ENCODE data around the gene ASF1B.

DNA sequence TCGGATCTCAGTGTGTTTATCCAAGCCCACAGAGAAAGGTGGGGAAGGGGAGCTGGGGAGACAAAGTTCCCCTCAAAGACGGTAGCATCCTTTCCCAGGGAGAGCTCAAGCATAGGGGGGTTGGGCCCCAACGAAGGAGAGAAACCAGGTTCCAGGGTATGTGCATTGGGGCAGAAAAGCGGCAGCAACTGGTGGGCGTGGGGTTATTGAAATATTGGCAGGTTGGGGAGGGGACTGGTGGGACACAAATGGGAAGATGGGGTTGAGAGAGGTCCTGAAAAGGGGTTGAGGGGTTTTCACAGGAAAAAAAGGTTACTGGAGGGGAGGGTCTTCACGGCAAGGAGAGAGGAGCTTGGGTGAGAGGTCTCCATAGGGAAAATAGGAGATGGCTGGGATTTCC, 1.0 kb downstream of the ASF1B start:
- TF ChIP-seq, protein P1, sequence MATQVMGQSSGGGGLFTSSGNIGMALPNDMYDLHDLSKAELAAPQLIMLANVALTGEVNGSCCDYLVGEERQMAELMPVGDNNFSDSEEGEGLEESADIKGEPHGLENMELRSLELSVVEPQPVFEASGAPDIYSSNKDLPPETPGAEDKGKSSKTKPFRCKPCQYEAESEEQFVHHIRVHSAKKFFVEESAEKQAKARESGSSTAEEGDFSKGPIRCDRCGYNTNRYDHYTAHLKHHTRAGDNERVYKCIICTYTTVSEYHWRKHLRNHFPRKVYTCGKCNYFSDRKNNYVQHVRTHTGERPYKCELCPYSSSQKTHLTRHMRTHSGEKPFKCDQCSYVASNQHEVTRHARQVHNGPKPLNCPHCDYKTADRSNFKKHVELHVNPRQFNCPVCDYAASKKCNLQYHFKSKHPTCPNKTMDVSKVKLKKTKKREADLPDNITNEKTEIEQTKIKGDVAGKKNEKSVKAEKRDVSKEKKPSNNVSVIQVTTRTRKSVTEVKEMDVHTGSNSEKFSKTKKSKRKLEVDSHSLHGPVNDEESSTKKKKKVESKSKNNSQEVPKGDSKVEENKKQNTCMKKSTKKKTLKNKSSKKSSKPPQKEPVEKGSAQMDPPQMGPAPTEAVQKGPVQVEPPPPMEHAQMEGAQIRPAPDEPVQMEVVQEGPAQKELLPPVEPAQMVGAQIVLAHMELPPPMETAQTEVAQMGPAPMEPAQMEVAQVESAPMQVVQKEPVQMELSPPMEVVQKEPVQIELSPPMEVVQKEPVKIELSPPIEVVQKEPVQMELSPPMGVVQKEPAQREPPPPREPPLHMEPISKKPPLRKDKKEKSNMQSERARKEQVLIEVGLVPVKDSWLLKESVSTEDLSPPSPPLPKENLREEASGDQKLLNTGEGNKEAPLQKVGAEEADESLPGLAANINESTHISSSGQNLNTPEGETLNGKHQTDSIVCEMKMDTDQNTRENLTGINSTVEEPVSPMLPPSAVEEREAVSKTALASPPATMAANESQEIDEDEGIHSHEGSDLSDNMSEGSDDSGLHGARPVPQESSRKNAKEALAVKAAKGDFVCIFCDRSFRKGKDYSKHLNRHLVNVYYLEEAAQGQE (IDR thresholded peaks at IDR 0.05; ENCODE audit: low read depth): no peak
- TF ChIP-seq CREB1 (IDR thresholded peaks at IDR 0.05; ENCODE audit: low read depth) (no peak), TAF1 (IDR thresholded peaks at IDR 0.05; ENCODE audit: low read depth) (no peak), EGR1 (IDR thresholded peaks at IDR 0.05) (no peak), RAD21 (IDR thresholded peaks at IDR 0.05; ENCODE audit: low read depth) (no peak), YY1 (IDR thresholded peaks at IDR 0.05; ENCODE audit: low read depth) (no peak)
- TF ChIP-seq, protein P2, sequence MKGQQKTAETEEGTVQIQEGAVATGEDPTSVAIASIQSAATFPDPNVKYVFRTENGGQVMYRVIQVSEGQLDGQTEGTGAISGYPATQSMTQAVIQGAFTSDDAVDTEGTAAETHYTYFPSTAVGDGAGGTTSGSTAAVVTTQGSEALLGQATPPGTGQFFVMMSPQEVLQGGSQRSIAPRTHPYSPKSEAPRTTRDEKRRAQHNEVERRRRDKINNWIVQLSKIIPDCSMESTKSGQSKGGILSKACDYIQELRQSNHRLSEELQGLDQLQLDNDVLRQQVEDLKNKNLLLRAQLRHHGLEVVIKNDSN (IDR thresholded peaks at IDR 0.05): no peak
- TF ChIP-seq, protein P3, sequence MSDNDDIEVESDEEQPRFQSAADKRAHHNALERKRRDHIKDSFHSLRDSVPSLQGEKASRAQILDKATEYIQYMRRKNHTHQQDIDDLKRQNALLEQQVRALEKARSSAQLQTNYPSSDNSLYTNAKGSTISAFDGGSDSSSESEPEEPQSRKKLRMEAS (IDR thresholded peaks at IDR 0.05): no peak
